Amniotic epithelial cell (primary cell): ENCODE data around the gene AK1.

Experiments used
- DNase-seq: peaks from one replicate; pipeline ENCODE4 v3.0.0-alpha.2; 2010; ENCODE audit warnings: low read depth

The AK1 gene

GRCh38 chr9:127867356-127868277 lies 9.9 kb downstream of the AK1 start:
- DNase-seq, result no peak

GRCh38 chr9:127866535-127866934 lies 10.9 kb downstream of the AK1 start:
- DNase-seq, result no peak

- DNase-seq, result peak; percentile 37
Observed at GRCh38 chr9:127865645-127866464, 11.6 kb downstream of the AK1 start.

GRCh38 chr9:127863191-127863621 lies 14.3 kb downstream of the AK1 start:
- DNase-seq, result no peak

GRCh38 chr9:127862075-127863011 lies 15.1 kb downstream of the AK1 start:
- DNase-seq, result no peak

- DNase-seq, result no peak
Observed at GRCh38 chr9:127860779-127861178, 16.7 kb downstream of the AK1 start.

DNA sequence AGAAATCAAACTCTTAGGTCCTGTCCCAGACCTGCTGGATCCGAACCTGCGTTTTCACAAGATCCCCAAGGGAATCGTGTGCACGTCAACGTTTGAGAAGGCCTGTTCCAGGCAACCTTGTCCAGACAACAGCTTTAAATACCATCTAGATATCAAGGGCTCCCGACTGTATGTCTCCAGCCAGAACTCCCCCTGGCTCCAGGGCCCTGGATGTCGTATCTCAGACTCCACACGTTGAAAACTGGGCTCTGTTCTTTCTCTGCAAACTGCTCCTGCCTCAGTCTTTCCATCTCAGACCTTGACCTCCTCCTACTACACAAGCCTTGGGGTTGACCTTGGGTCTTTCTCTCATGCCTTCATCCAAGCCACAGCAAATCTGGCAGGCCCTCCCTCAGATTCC lies 17.2 kb downstream of the AK1 start:
- no peak for DNase-seq

DNA sequence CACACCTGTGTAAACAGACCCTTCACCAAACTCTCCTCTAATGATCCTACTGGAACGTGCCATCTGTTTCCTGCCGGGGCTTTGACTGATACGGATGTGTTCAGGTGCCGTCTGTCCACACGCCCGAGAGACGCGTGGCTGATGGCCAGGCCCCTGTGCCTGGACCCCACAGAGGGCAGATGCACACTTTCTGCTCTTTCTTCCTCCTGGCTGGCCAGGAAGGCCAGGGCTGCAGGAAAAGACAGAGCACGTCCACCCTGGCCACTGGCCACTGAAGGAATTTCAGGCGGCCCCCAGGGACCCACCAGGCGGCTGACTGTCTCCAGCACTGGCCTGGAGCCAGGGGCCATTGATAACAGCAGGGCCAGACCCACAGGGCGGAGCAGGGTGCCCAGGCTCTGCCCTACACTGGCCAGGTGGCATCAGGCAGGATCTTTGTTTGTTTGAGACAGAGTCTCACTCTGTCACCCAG lies 19.4 kb downstream of the AK1 start:
- DNase-seq, result no peak

DNA sequence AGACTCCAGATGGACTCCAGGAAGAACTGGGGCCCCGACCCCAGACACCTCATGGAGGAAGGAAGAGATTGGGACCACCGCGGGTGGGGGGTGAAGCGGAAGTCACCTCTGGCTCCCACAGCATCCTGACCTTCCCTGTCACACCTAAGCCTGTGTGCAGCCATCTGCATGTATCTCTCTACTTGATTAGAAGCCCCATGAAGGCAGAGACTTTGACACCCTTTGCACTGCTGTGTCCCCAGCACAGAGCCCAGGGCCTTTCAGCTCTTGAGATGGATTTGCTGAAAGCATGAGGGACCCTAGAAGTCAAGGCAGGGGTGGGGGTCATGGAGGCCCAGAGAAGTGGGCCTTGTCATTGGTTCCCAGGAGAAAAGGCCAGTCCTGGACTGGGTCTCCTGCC lies 20.2 kb downstream of the AK1 start:
- DNase-seq, result no peak

- DNase-seq, result no peak
Observed at GRCh38 chr9:127856729-127857116, 20.8 kb downstream of the AK1 start.

DNA sequence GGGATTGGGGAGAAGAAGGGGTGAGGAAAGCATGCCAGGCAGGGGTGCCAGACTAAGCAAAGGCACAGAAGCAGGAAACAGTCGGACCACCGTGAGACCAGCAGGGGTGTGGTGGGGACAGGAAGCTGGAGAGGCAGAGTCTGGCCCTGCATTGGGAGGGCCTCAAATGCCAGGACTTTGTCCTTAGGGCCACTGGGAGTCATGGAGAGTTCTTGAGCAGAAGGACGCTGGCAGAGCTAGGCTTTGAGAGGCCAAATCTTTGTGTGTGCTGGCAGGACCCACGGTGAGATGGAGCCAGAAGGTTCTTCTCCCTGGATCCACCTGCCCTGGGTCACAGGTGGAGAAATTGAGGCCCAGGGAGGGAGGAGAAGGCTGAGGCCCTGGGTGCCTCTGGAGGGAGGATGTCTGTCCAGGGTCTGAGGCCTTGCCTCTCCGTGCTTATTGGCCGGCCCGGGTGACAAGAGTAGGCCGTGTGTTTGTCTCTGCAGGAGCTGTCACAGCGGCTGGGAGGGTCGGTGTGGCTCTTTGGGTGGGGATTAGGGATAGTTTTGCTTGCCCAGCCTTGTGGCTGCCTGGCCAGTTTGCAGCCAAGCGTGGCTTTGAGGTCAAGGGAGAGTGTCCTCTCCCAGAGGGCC lies 21.3 kb downstream of the AK1 start:
- no peak for DNase-seq

DNA sequence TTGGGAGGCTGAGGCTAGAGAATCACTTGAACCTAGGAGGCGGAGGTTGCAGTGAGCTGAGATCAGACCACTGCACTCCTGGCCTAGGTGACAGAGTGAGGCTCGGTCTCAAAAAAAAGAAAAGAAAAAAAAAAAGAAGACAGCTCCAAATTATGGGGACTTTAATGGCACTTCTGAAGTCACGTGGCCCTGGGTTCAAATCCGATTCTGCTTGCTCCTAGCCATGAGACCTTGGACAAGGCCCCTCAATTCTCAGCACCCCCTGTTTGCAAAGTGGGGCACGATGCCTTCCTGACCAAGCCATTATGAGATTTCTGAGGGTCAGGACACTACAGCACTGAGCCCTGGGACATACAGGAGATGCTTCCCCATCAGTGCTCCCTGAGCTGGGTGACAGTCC lies 22.0 kb downstream of the AK1 start:
- DNase-seq, result no peak

DNA sequence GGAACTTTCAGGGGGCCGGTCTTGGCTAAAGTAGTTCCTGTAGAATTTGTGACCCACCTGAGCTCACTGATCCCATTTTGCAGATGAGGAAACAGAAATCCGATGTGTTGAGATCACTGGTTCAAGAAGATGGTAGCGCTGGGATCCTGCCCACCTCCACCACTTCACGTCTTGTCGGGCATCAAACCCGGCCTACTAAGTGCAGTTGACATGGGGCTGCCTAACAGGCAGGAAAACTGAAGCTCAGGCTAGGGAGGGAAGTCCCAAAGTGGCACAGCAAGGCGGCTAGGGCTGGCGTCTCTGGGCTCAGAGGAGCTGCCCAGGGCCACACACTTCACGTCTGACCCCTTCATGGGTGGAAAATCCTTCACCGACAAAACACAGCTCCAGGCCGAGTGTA lies 22.5 kb downstream of the AK1 start:
- no peak for DNase-seq

GRCh38 chr9:127854184-127854806 lies 23.2 kb downstream of the AK1 start, which contains the start of gene ENG:
TSS of gene ENG (minus strand) at chr9:127854658. CDS start at chr9:127854355, 303 bp downstream.
- no peak for DNase-seq

- DNase-seq, result no peak
Observed at GRCh38 chr9:127853312-127854183, 23.9 kb downstream of the AK1 start.

DNA sequence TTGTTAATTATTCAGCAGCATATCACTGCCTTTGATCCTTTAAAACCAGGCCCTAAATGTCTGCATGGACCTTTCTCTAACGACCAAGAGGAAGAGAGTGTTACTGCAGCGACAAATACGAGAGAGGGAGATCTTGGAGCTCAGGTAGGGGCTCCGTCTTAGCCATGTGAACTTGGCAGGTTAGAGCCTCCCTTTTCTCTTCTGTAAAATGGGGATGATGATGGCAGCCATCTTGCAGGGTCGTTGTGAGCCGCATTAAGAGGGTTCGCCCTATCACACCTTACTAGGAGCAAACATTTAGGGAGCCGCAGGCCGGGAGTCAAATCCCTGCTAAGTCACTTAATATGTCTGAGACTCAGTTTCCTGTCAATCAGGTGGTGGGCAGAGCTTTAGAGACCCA lies 24.6 kb downstream of the AK1 start:
- no peak for DNase-seq

- no peak for DNase-seq
Observed at GRCh38 chr9:127850286-127850830, 27.1 kb downstream of the AK1 start.

DNA sequence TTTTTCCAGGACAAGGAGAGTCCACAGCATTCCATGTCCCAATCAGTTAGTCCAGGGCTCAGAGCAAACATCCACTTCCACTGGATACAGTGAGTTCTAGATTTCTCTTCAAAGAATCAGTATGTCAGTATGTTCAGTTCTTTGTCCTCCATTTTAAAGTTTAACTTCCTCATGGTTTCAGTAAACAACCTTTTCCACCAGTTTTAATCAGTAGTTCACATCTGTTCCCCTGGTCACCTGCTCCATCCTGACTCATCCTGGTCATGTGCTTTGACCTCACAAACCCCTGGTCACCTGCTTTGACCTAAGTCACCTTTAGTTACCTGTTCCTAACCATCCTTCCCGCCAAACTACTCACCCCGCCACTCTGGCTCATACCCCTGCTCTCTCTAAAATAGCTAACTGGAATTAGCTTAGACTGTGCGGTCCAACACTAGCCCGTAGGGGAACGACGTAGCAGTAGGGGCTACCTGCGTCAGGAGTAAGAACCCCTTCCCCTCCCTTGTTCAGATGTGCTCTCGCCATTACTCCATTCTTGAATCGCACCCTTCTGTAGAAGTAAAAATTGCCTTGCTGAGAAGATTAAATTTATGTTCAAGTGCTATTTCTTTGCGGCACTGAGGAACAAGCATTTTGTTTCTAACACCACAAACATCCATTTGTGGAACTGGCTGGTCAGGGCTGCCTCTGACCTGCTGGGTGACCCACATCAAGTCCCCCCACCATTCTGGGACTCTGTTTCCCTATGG lies 28.5 kb downstream of the AK1 start:
- DNase-seq, result no peak
